ENCODE measurements around the gene TMEM273.

- TF ChIP-seq POLR2A (IDR thresholded peaks at IDR 0.05), result no peak
- TF ChIP-seq, protein P1, sequence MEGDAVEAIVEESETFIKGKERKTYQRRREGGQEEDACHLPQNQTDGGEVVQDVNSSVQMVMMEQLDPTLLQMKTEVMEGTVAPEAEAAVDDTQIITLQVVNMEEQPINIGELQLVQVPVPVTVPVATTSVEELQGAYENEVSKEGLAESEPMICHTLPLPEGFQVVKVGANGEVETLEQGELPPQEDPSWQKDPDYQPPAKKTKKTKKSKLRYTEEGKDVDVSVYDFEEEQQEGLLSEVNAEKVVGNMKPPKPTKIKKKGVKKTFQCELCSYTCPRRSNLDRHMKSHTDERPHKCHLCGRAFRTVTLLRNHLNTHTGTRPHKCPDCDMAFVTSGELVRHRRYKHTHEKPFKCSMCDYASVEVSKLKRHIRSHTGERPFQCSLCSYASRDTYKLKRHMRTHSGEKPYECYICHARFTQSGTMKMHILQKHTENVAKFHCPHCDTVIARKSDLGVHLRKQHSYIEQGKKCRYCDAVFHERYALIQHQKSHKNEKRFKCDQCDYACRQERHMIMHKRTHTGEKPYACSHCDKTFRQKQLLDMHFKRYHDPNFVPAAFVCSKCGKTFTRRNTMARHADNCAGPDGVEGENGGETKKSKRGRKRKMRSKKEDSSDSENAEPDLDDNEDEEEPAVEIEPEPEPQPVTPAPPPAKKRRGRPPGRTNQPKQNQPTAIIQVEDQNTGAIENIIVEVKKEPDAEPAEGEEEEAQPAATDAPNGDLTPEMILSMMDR (IDR thresholded peaks at IDR 0.05), result no peak
Observed at GRCh38 chr10:49151481-49151880, 36.7 kb downstream of the TMEM273 start.

All from ovary (tissue), 3 donors.